HEK293 (cell line): Measurements from ENCODE around the gene BPIFB4.

ENCODE experiments used
- CTCF ChIA-PET: fragments of 350-600 bp; formaldehyde crosslinking; extraction: SDS; loops from one replicate; lab custom pipeline; 2021; ENCODE audit warnings: antibody characterized with exemption; lab: Yijun Ruan, JAX
- POLR2A ChIA-PET: fragments of 300-600 bp; formaldehyde crosslinking; extraction: SDS; loops from one replicate; lab custom pipeline; 2020; ENCODE audit warnings: antibody characterized with exemption, inconsistent platforms; lab: Yijun Ruan, JAX
- H3K27ac ChIP-seq: fragments of 200-500 bp; sonication (Bioruptor generic); 2 replicates; pipeline ENCODE4 v1.5.1; 2014; ENCODE audit warnings: low read depth, low read length, control low read depth, inconsistent platforms; ENCODE audit errors: extremely low read depth
- H3K36me3 ChIP-seq, 2 experiments: fragments of 200-500 bp in 1 of 2; sonication (Bioruptor generic) in 1 of 2; 1 replicate in 1 of 2; 2 replicates in 1 of 2; pipeline ENCODE4 v1.5.1; 2014 to 2017; ENCODE audit warnings: inconsistent platforms in 2 of 2, low read length in 2 of 2; ENCODE audit not compliant: control insufficient read depth in 2 of 2, insufficient read depth in 1 of 2
- H3K4me1 ChIP-seq: fragments of 200-500 bp; sonication (Bioruptor generic); 2 replicates; pipeline ENCODE4 v1.5.1; 2014; ENCODE audit warnings: mild to moderate bottlenecking, low read length, inconsistent platforms; ENCODE audit not compliant: control insufficient read depth, insufficient read depth
- H3K4me3 ChIP-seq: 2 replicates; pipeline ENCODE4 v1.5.1; 2011; ENCODE audit warnings: low read depth, mild to moderate bottlenecking, control low read depth, low read length, moderate library complexity
- H3K9me3 ChIP-seq: fragments of 200-500 bp; sonication (Bioruptor generic); 2 replicates; pipeline ENCODE4 v1.5.1; 2014; ENCODE audit warnings: low read depth, low read length, inconsistent platforms; ENCODE audit not compliant: control insufficient read depth, insufficient read depth
- GFI1B ChIP-seq: fragments of 450-650 bp; formaldehyde crosslinking; IDR thresholded peaks from 2 replicates; pipeline ENCODE4 v1.5.1; 2016; ENCODE audit warnings: missing biosample characterization, missing genetic modification characterization
- KLF1 ChIP-seq: fragments of 450-650 bp; formaldehyde crosslinking; IDR thresholded peaks from 2 replicates; pipeline ENCODE4 v1.5.1; 2016; ENCODE audit warnings: missing biosample characterization, missing genetic modification characterization
- KLF17 ChIP-seq: fragments of 450-650 bp; formaldehyde crosslinking; IDR thresholded peaks from 2 replicates; pipeline ENCODE4 v1.5.1; 2016; ENCODE audit warnings: missing biosample characterization, missing genetic modification characterization
- SCRT2 ChIP-seq: fragments of 450-650 bp; formaldehyde crosslinking; IDR thresholded peaks from 2 replicates; pipeline ENCODE4 v1.5.1; 2016; ENCODE audit warnings: missing biosample characterization, missing genetic modification characterization
- YY2 ChIP-seq: fragments of 450-650 bp; formaldehyde crosslinking; IDR thresholded peaks from 2 replicates; pipeline ENCODE4 v1.5.1; 2016; ENCODE audit warnings: missing biosample characterization, missing genetic modification characterization
- ZBTB20 ChIP-seq: fragments of 450-650 bp; formaldehyde crosslinking; IDR thresholded peaks from 2 replicates; pipeline ENCODE4 v1.5.1; 2016; ENCODE audit warnings: missing biosample characterization, missing genetic modification characterization
- ZFP41 ChIP-seq: fragments of 450-650 bp; formaldehyde crosslinking; IDR thresholded peaks from 2 replicates; pipeline ENCODE4 v1.5.1; 2016; ENCODE audit warnings: missing biosample characterization, missing genetic modification characterization, borderline replicate concordance
- ZNF138 ChIP-seq: fragments of 450-650 bp; formaldehyde crosslinking; IDR thresholded peaks from 2 replicates; pipeline ENCODE4 v1.5.1; 2016; ENCODE audit warnings: missing biosample characterization, missing genetic modification characterization, borderline replicate concordance
- ZNF146 ChIP-seq: fragments of 450-650 bp; formaldehyde crosslinking; IDR thresholded peaks from 2 replicates; pipeline ENCODE4 v1.5.1; 2016; ENCODE audit warnings: missing biosample characterization, missing genetic modification characterization
- ZNF18 ChIP-seq: fragments of 450-650 bp; formaldehyde crosslinking; IDR thresholded peaks from 2 replicates; pipeline ENCODE4 v1.5.1; 2016; ENCODE audit warnings: missing biosample characterization, missing genetic modification characterization
- ZNF223 ChIP-seq: fragments of 450-650 bp; formaldehyde crosslinking; IDR thresholded peaks from 2 replicates; pipeline ENCODE4 v1.5.1; 2016; ENCODE audit warnings: missing biosample characterization, missing genetic modification characterization
- ZNF26 ChIP-seq: fragments of 450-650 bp; formaldehyde crosslinking; IDR thresholded peaks from 2 replicates; pipeline ENCODE4 v1.5.1; 2016; ENCODE audit warnings: missing biosample characterization, missing genetic modification characterization
- ZNF280D ChIP-seq: fragments of 450-650 bp; formaldehyde crosslinking; IDR thresholded peaks from 2 replicates; pipeline ENCODE4 v1.5.1; 2016; ENCODE audit warnings: missing biosample characterization, missing genetic modification characterization
- ZNF423 ChIP-seq: fragments of 450-650 bp; formaldehyde crosslinking; IDR thresholded peaks from 2 replicates; pipeline ENCODE4 v1.5.1; 2016; ENCODE audit warnings: missing biosample characterization, missing genetic modification characterization
- ZNF529 ChIP-seq: fragments of 450-650 bp; formaldehyde crosslinking; IDR thresholded peaks from 2 replicates; pipeline ENCODE4 v1.5.1; 2017; ENCODE audit warnings: missing genetic modification characterization, missing biosample characterization; ENCODE audit not compliant: insufficient replicate concordance
- ZNF555 ChIP-seq: fragments of 450-650 bp; formaldehyde crosslinking; conservative IDR thresholded peaks from 2 replicates; pipeline ENCODE4 v1.5.1; 2017; ENCODE audit warnings: missing biosample characterization, mild to moderate bottlenecking, missing genetic modification characterization, inconsistent platforms
- ZNF580 ChIP-seq: fragments of 450-650 bp; formaldehyde crosslinking; IDR thresholded peaks from 2 replicates; pipeline ENCODE4 v1.5.1; 2016; ENCODE audit warnings: missing biosample characterization, missing genetic modification characterization
- ZNF645 ChIP-seq: fragments of 450-650 bp; formaldehyde crosslinking; IDR thresholded peaks from 2 replicates; pipeline ENCODE4; 2016; ENCODE audit warnings: missing biosample characterization, missing genetic modification characterization
- ZNF785 ChIP-seq: fragments of 450-650 bp; formaldehyde crosslinking; IDR thresholded peaks from 2 replicates; pipeline ENCODE4 v1.5.1; 2016; ENCODE audit warnings: missing biosample characterization, missing genetic modification characterization
- ZNF792 ChIP-seq: fragments of 450-650 bp; formaldehyde crosslinking; IDR thresholded peaks from 2 replicates; pipeline ENCODE4 v1.5.1; 2016; ENCODE audit warnings: missing biosample characterization, missing genetic modification characterization
- ZSCAN30 ChIP-seq: fragments of 450-650 bp; IDR thresholded peaks from 2 replicates; pipeline ENCODE4 v1.5.1; 2018; ENCODE audit warnings: missing biosample characterization, mild to moderate bottlenecking, missing genetic modification characterization, moderate library complexity

Gene BPIFB4

GRCh38 chr20:33097001-33097400 lies 17.6 kb downstream of the BPIFB4 start (continued):
- TF ChIP-seq ZNF580 (tag by site-specific recombination), result no peak
- TF ChIP-seq, all 188 proteins: peak for 0

GRCh38 chr20:33099843-33100538 lies 20.5 kb downstream of the BPIFB4 start:
- Histone ChIP-seq H3K27ac (no peak overlapping the region), H3K36me3 (no peaks in the 10 kb centered on the region), H3K4me1 (no peaks in the 10 kb centered on the region), H3K9me3 (no peaks in the 10 kb centered on the region), H3K4me3 (no peak overlapping the region)
- POLR2A ChIA-PET, result no interaction called here
- CTCF ChIA-PET, result interaction anchor here (0.6 to 1.5 kb wide), 2 partner anchors 13 to 111 kb away, joined by 3 to 8 read pairs; no protein-coding TSS in a partner anchor
- TF ChIP-seq KLF1 (tag by site-specific recombination), result peak; percentile 28; the same call in 1 of the 2 replicates
- TF ChIP-seq KLF17, result no peak
- TF ChIP-seq GFI1B (tag by site-specific recombination), result no peak
- no peak for TF ChIP-seq ZNF26 (tag by site-specific recombination)
- TF ChIP-seq YY2 (tag by site-specific recombination), result no peak
- TF ChIP-seq ZNF146 (tag by site-specific recombination), result no peak
- TF ChIP-seq ZNF529 (tag by site-specific recombination), result no peak

GRCh38 chr20:33103556-33103955 lies 24.1 kb downstream of the BPIFB4 start:
- no peak for TF ChIP-seq ZNF792
- TF ChIP-seq, all 188 proteins: peak for 0
- Histone ChIP-seq H3K27ac (no peak overlapping the region), H3K4me3 (no peak overlapping the region), H3K4me1 (no peaks in the 10 kb centered on the region), H3K9me3 (no peaks in the 10 kb centered on the region), H3K36me3 (no peaks in the 10 kb centered on the region)
- ChIA-PET POLR2A (no interaction called here), CTCF (interaction anchor here (0.6 to 0.7 kb wide), 2 partner anchors 15 to 201 kb away, joined by 3 to 6 read pairs; no protein-coding TSS in a partner anchor)

GRCh38 chr20:33104336-33104735 lies 24.9 kb downstream of the BPIFB4 start:
- no peak overlapping the region for H3K27ac ChIP-seq
- ChIA-PET POLR2A (no interaction called here), CTCF (interaction anchor here (0.6 kb wide), 1 partner anchor 16 kb away, joined by 3 read pairs; no protein-coding TSS in a partner anchor)
- H3K4me3 ChIP-seq, result no peak overlapping the region
- no peaks in the 10 kb centered on the region for H3K9me3 ChIP-seq
- no peaks in the 10 kb centered on the region for H3K36me3 ChIP-seq
- H3K4me1 ChIP-seq, result no peaks in the 10 kb centered on the region
- TF ChIP-seq ZNF645 (no peak), ZNF555 (no peak), ZNF138 (no peak), ZNF423 (tag by site-specific recombination) (no peak), ZSCAN30 (tag by site-specific recombination) (no peak), ZNF18 (tag by site-specific recombination) (no peak), ZBTB20 (tag by site-specific recombination) (no peak), ZNF785 (no peak), ZNF280D (tag by site-specific recombination) (no peak), ZFP41 (tag by site-specific recombination) (no peak), ZNF223 (tag by site-specific recombination) (no peak), SCRT2 (tag by site-specific recombination) (no peak)
